Temporal lobe (tissue), 2 donors: ENCODE measurements around the gene ZRANB1. TPM values are rescaled to one million over a fixed set of nuclear protein-coding genes. Genes with fewer than 3 reads are reported as not detected.

Experiments used
- small RNA-seq: library from RNA; depleted of rRNA; stranded (forward); fragments of <200 nt; gene quantifications from one replicate; pipeline ENCODE3, GENCODE V24; 2014; ENCODE audit warnings: low replicate concordance
- total RNA-seq: library from RNA; depleted of rRNA; stranded (reverse); fragments of >200 nt; gene quantifications from one replicate; pipeline ENCODE4 v1.2.3, GENCODE V29; 2014

ZRANB1 gene
- total RNA-seq, 1 donor from 2014 or later, result 53.6 TPM

Small RNA genes lying within 50 kb of the gene (small RNA-seq; reads per million reads assigned to genes)
- gene MIR4296, result not detected

Other genes with a start within 250 kb of the ZRANB1 start
- 17.0 TPM for gene FAM53B, start 197.7 kb upstream of the ZRANB1 start, total RNA-seq
- gene EEF1AKMT2, start 150.2 kb upstream of the ZRANB1 start, total RNA-seq, result 36.9 TPM
- gene ABRAXAS2, start 140.3 kb upstream of the ZRANB1 start, total RNA-seq, result 15.5 TPM
- 36.4 TPM for gene CTBP2, start 218.4 kb downstream of the ZRANB1 start, total RNA-seq